ENCODE results near the gene STARD9. TPM values are rescaled to one million over a fixed set of nuclear protein-coding genes. Genes with fewer than 3 reads are reported as not detected.

STARD9 gene
- total and polyA plus RNA-seq, 9 of the 15 experiments (the other 6 are each of a cell fraction or from before 2014, with no cell fraction given), result 0.45 to 6.0 (median 3.6) TPM

GRCh38 chr15:42736793-42737528 lies 161.6 kb downstream of the STARD9 start, which contains the start of gene CDAN1 (continued):
- TF ChIP-seq TFAP4 (CRISPR knock-in tag; IDR thresholded peaks at IDR 0.05; ENCODE audit: borderline replicate concordance) (peak; percentile 54; the same call in 1 of the 2 replicates), TAF7 (tag; IDR thresholded peaks at IDR 0.05) (0 out of 2 replicates have a peak, but pooled peaks have one; percentile 9), UBTF (IDR thresholded peaks at IDR 0.05; ENCODE audit: borderline replicate concordance in 1 of 2, low read depth in 2 of 2, low read length in 2 of 2) (peak; percentile 30 to 57; a peak in 2 of 4 replicates), SMAD4 (CRISPR knock-in tag; conservative IDR thresholded peaks at IDR 0.05) (no peak), ZNF507 (tag; conservative IDR thresholded peaks at IDR 0.05) (no peak), PREB (CRISPR knock-in tag; IDR thresholded peaks at IDR 0.05) (no peak), MITF (IDR thresholded peaks at IDR 0.05) (peak; percentile 30; the same call in 1 of the 2 replicates), SMARCC2 (IDR thresholded peaks at IDR 0.05; ENCODE audit: low read depth) (no peak), ATF1 (CRISPR knock-in tag; IDR thresholded peaks at IDR 0.05) (no peak), ATF1 (tag; IDR thresholded peaks at IDR 0.05) (0 out of 2 replicates have a peak, but pooled peaks have one; percentile 21), SAP30 (IDR thresholded peaks at IDR 0.05; ENCODE audit: borderline replicate concordance, insufficient read depth, low read depth, low read length, poor library complexity, severe bottlenecking) (peak; percentile 88), ZFP91 (CRISPR knock-in tag; IDR thresholded peaks at IDR 0.05) (no peak), ZSCAN32 (CRISPR knock-in tag; IDR thresholded peaks at IDR 0.05) (no peak), TRIM28 (IDR thresholded peaks at IDR 0.05) (no peak), EP400 (IDR thresholded peaks at IDR 0.05) (0 out of 2 replicates have a peak, but pooled peaks have one; percentile 58), GABPB2 (CRISPR knock-in tag; conservative IDR thresholded peaks at IDR 0.05) (no peak), SAFB2 (IDR thresholded peaks at IDR 0.05; ENCODE audit: borderline replicate concordance, low read depth, low read length, severe bottlenecking) (no peak), DACH1 (IDR thresholded peaks at IDR 0.05; ENCODE audit: partially characterized antibody) (no peak), PTTG1 (tag; IDR thresholded peaks at IDR 0.05; ENCODE audit: low read depth) (no peak)
